HG02870 (cell line): ENCODE measurements around the gene OR2W1.

Experiments used
- ATAC-seq: cut with Tn5 transposase; IDR thresholded peaks from one replicate; pipeline ENCODE4 v1.9.1; 2021; ENCODE audit warnings: mild to moderate bottlenecking, moderate library complexity; ENCODE audit not compliant: unreplicated experiment

OR2W1 gene, protein sequence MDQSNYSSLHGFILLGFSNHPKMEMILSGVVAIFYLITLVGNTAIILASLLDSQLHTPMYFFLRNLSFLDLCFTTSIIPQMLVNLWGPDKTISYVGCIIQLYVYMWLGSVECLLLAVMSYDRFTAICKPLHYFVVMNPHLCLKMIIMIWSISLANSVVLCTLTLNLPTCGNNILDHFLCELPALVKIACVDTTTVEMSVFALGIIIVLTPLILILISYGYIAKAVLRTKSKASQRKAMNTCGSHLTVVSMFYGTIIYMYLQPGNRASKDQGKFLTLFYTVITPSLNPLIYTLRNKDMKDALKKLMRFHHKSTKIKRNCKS

DNA sequence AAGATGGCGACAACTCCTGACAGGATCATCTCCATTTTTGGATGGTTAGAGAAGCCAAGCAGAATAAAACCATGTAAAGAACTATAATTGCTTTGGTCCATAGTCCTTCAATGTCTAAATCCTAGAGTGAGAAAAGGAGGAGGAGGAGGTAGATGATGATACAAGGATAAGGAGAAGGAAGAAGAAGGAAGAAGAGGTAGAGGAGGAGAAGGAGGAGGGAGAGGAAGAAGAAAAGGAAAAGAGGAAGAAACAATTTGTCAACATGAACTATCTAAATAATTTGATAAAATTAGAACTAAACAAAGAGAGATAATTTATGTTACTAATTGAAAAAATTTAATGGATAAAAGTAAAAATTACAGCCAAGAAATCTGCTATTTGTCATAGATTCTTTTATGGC lies at the start of gene OR2W1:
Gene OR2W1 (minus strand): TSS at position 101 of the 400 bp plus-strand sequence. CDS start 0 bp downstream, at position 101.
- ATAC-seq = no peak

DNA sequence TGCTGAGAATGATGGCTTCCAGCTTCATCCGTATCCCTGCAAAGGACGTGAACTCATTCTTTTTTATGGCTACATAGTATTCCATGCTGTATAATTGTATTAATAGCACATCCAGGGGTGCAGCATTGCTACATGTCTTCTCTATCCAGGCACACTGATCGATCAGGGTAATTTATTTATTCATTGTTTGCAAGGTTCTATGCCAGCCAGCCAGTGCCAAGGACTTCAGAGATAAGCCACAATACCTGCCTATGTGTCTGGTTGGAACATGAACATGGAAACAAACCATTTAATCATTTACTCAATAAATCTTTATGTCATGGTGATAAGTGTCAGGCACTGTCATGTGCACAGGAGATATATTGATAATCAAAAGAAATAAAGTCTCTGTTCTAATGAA lies 48.0 kb upstream of the OR2W1 start:
- ATAC-seq = no peak

DNA sequence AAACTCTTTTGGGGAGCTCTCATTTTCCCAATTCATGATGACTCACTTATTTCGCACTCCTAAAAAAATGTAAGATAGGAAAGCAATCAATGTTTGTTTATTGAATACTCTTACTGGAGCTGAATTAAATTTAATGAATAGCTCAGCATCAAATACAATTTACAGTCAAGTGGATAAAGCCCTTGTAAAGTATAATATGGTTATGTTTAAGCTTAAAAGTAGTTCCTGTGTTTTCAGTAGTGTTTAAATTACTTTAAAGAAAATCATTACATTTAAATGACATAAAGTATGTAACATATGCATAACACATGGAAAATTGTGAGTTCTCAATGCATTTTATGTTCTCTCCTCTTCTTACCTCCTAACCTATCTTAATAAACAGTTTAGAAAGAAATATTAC lies 42.2 kb upstream of the OR2W1 start, which contains the start of gene OR2B3:
Gene OR2B3 (minus strand): TSS at position 101 of the 400 bp plus-strand sequence. CDS start 65 bp downstream, at position 36.
- ATAC-seq = no peak

DNA sequence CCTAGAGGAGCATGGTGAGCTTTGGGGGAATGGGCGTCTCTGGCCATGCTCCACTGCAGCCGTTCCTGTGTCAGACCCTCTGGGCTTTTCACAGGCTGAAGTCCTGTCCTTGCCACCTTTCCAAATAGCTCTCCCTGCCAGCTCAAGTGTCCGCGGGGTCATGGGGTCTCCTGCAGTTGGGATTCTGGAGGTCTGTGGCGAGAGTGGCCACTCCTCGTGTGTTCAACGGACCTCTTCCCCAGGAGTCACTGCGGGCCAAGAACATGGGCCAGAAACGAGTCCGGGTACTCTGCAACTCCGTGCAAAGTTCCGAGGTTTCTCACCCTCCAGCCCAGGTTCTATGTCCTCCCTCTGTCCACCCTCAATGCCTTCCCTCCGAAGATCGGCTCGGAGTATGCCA lies 37.5 kb upstream of the OR2W1 start:
- ATAC-seq = no peak

DNA sequence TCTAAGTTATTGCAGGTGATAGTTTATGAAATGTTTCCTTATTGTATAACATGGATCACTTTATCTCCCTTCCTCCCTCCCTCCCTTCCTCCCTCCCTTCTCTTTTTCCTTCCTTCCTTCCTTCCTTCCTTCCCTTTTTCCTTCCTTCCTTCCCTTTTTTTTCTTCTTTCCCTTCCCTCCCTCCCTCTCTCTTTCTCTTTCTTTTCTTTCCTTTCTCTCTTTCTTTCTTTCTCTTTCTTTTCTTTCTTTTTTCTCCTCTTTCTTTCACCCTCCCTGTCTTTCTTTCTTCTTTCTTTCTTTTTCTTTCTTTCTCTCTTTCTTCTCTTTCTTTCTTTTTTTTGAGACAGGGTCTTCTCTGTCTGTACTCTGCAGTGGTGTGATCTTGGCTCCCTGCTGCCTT lies 36.3 kb upstream of the OR2W1 start:
- no peak for ATAC-seq

DNA sequence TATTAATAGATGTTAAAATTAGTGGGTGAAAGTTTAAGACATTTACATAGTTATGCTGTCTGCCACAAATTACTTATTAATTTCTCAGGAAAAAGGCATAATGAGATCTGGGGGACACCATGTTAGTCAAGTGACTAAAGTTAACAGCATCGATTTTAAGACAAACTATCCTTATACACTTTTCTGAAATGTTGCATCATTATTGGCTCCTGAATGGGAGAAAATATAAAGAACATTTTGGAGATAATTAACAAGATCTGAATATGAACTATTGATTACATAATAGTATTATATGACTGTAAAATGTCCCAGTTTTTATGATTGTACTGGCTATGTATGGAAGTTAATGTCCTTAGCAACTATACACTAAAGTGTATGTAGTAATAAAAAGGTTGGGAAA lies 34.2 kb upstream of the OR2W1 start:
- ATAC-seq = no peak

DNA sequence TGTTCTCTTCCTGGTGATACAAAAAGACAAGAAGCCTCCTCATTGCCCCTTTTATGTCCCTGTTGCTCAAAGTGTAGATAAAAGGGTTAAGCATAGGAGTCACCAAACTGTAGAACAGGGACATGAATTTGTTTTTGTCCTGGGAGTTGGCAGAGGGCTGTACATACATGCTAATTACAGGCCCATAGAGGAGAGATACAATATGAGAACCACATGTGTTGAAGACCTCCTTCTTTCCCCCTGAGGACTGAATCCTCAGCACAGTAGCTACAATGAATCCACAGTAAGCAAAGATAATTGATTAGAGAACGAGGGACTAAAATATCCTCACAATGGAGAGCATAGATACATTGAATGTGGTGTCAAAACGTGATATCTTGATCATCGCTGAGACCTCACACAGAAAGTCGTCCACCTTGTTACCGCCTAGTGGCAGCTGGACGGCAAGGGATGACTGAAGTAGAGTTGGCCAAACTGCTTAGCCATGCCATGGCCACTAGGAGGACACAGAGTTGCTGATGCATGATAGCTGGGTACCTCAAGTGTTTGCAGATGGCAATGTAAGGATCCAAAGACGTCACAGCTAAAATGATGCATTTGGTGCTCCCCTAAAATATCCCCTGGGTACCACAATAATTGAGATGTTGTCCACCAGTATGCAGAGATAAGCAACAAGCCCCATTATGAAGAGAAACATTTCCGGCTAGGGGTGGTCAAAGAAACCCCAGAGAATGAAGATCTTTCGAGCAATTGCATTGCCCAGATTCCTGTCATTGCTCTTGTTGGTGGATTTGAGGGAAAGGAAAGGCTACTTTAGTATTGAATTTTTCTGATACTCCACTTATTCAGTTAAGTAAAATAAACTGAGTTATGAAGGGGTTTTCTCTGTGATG lies 27.1 kb upstream of the OR2W1 start:
- peak; percentile 58 for ATAC-seq

DNA sequence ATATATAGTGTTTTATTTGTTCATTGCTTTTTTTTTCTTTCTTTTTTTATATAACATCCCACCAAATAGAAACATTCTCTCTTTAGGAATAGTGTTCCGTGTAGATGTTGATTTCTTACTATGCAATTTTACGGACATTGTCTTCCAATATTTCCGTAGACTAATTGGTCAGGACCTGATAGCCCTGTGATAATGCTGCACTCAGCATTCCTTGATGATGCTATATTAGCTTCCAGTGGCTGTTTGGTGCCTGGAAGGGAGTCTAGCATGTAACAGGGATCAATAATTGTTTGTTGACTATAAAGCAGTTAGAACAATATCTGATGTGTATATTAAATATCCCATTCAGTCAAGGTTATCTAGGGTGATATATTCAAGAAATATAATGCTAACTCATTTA lies 6.7 kb upstream of the OR2W1 start:
- ATAC-seq = no peak

DNA sequence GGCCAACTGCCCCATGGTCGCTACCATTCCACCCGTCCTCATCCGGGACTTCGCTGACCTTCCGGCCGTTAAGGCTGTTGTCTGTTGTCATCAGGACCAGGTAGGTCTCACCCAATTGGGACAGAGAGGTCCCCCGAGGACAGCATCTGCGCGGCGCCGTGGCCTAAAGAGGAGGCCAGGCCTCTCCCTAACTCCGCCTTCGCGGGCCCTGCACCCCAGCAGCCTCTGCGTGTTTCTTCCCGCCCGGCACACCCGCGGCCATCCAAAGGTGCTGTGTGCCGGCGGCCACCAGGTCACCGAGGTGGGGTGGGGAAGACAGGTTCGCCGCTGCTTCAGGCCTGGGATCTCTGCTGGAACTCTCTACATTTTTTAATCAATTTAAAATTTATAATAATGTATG lies 9.0 kb downstream of the OR2W1 start:
- ATAC-seq = no peak

DNA sequence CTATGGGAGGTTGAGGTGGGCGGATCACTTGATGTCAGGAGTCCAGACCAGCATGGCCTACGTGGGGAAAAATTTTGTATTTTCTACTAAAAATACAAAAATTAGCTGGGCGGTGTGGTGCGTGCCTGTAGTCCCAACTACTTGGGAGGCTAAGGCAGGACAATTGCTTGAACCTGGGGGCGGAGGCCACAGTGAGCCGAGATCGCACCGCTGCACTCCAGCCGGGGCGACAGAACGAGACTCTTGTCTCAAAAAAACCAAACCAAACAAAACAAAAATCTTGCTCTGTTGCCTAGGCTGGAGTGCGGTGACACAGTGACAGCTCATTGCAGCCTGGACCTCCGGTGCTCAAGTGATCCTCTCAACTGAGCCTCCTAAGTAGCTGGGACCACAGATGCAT lies 16.2 kb downstream of the OR2W1 start:
- ATAC-seq = no peak

DNA sequence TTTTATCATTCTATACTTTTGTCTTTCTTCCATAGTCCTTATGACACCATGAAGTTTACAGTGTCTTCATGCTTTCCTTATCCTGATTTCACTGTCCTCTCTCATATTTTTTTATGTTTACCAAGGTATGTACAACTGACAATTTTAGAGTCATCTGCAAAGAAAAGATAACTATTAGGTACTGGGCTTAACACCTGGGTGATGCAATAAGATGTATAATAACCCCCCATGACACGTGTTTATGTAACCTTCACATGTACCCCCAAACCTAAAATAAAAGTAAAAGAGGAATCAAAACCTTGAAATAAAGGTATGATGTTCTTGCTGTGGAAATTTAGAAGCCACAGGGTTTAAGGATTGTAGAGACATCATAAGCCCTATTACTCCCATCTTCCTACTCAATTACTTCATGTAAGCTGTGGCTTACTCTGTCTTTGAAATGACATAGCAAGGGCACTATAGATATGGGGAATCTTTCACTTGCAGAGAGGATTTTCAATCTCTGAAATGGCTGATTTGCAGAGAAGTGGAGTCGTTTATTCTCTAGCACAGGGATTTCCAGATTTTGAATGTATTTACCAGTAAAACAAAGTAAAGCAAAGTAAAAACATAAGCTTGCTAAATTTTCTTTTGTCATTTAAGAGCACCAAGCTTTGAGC lies 18.9 kb downstream of the OR2W1 start:
- no peak for ATAC-seq

DNA sequence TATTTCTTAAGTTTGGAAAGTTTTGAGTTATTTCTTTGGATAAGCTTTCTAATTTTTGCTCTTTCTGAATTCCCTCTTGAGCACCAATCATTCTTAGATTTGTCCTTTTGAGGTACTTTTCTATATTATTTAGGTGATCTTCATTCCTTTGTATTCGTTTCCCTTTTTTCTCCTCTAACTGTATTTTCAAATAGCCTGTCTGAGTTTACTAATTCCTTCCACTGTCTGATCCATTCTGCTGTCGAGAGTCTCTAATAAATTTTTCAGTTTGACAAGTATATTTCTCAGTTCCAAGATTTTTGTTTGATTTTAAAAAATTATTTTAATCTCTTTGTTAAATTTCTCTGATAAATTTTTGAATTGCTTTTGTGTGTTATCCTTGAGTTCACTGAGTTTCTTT lies 23.5 kb downstream of the OR2W1 start:
- ATAC-seq = no peak

DNA sequence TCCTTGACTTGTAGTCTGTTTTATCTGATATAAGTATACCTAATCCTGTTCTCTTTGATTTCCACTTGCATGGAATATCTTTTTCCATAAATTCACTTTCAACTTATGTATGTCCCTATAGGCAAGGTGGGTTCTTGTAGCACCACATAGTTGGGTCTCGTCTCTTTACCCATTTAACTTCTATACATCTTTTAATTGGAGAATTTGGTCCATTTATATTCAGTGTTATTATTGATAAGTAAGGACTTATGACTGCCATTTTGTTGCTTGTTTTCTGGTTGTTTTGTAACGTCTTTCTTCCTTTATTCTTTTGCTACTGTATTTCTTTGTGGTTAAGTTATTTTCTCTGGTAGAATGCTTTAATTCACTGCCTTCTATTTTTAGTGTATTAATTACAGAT lies 25.3 kb downstream of the OR2W1 start:
- no peak for ATAC-seq

DNA sequence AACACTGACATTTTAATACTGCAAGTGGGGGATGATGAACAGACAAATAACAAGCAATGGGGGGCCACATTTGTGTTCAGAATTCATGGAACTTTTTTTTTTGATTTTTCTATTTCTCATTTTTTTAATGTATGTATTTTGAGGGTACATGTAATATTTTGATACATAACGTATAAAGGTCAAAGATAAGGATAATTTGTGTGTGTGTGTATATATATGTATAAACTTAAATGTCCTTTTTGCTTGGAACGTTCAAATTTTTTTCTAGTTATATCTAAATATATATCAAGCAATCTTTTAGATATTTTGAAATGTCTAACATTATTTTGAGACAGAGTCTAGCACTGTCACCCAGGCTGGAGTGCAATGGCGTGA lies 27.6 kb downstream of the OR2W1 start:
- ATAC-seq = no peak

DNA sequence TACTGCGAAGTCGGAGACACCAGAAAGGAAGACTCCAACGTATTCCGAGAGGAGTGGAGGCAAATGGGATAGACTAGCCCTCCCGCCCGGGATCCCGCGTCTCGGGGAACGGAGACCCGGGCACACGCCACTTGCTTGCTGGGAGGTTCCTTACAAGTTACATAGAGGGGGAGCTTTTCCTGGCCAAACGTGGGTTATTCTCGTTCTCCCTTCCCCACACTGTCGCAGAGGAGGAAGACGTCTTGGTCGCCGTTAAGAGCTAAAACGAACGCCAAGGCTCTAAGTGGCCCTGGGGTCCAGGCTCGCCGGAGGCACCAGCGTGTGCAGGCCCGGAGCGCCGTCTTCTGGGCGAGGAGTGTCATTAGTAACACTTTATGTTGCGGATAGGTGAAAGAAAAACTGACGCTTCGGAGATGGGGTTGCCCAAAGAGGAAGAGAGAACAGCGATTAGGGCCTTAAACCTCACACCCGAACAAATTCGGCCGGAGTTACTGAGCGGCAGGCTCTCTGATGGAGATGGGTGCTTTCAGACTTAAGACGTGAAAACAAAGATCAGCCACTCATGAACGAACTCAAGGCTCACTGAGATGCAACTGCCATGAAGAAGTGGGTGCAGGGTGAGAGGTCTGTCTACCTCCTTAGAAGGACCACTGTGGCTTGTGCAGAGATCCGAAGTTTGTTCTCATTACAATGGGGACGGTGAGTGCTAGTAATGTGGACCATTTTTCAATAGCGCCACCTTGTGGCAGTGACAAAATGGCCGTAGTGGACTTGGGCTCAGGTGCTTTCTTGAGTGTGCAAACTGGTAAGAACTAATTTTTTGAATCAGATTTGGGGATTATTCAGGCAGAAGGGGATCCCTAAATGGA lies 28.2 kb downstream of the OR2W1 start:
- peak; percentile 83 for ATAC-seq

DNA sequence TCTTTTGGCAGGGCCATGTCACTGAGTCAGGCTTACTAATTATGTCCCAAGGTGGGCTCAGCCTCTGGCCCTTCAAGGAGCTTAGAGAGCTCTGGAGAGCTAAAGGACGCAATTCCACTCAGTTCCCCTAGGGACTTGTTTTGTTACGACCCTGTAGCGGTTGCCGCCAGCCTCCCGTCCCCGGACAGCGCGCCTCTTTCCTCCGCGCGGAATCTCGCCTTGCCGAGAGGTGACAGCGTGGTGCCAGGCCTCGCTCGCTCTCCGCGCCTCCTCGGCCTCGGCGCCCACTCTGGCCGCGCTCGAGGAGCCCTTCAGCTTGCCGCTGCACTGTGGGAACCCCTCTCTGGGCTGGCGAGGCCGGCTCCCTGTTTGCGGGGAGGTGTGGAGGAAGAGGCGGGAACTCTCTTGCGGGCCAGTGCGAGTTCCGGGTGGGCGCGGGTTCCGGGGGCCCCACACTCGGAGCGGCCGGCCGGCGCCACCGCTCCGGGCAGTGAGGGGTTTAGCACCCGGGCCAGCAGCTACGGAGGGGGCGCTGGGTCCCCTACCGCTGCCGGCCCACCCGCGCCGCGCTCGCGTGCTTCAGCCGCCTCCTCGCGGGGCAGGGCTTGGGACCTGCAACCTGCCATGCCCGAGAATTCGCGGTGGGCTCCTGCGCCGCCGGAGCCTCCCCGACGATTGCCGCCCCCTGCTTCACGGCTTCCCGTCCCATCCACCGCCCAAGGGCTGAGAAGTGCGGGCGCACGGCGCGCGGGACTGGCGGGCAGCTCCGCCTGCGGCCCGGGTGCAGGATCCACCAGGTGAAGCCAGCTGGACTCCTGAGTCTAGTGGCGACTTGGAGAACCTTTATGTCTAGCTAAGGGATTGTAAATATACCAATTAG lies 30.0 kb downstream of the OR2W1 start:
- ATAC-seq = no peak

DNA sequence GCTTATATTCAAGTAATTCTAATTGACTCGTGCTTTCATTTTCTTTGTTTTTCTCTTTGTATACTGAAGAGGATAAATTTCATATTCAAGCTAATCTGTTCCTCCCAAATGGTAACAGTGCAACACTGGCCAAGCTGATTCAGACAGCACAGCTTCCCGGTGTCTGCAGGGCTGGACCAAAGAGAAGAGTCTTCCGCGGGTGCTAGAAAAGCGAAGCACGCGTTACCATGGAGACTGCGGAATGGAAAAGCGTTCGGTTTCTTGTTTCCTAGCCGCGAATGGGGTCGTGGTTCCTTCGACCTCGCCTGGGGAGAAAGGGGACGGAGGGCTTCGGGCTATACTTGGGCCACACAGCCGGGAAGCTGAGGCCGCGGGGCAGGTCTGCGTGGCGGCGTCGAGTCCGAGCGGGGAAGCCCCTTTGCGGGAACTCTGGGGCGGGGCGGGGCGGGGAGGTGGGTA lies 33.7 kb downstream of the OR2W1 start:
- no peak for ATAC-seq

DNA sequence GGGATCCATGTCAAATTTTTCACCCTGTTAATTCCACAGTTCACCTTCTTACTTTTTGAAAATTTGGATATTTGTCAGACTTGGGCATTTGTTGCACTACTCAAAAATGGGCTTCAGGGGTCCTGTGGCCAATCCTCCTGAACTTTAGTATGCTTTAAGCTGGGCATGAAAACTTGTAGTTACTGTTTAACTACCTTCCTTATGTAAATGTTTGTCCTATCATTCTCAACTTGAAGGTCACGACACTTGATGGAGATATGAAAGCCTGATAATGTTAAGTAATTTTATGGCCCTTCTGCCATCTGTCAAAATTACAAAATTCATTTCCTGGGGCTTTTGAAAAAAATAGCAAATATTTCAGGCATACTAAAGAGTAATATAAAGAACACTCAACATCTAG lies 35.6 kb downstream of the OR2W1 start:
- no peak for ATAC-seq

DNA sequence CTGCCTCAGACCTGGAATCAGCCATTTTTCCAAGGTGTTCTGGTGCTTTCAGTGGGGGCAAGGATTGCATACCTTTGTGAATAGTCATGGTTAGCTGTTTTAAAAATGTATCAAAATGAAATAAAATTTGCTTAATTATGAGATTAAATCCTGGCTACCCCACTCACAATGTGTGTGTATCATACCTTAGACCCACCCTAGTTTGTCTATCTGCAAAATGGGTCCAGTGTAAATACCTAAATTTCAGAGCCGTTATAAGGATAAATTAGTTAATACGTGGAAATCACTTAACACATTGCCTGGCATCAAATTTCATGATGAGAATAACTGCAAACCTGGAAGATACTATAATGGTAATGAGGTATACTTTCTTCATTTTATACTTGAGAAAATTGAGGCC lies 36.9 kb downstream of the OR2W1 start:
- no peak for ATAC-seq
